GM12875 (cell line): ENCODE measurements around the gene PHF10.

Source experiments
- H3K4me3 ChIP-seq: one replicate; pipeline ENCODE4 v1.5.1; 2011; ENCODE audit warnings: low read depth, low read length, control low read depth
- TF ChIP-seq, protein P1 (sequence below): IDR thresholded peaks from 2 replicates; pipeline ENCODE4 v1.5.1; 2011; ENCODE audit warnings: low read depth, mild to moderate bottlenecking, control low read depth, inconsistent platforms, low read length, moderate library complexity, borderline replicate concordance; ENCODE audit not compliant: insufficient read depth

PHF10 gene

DNA sequence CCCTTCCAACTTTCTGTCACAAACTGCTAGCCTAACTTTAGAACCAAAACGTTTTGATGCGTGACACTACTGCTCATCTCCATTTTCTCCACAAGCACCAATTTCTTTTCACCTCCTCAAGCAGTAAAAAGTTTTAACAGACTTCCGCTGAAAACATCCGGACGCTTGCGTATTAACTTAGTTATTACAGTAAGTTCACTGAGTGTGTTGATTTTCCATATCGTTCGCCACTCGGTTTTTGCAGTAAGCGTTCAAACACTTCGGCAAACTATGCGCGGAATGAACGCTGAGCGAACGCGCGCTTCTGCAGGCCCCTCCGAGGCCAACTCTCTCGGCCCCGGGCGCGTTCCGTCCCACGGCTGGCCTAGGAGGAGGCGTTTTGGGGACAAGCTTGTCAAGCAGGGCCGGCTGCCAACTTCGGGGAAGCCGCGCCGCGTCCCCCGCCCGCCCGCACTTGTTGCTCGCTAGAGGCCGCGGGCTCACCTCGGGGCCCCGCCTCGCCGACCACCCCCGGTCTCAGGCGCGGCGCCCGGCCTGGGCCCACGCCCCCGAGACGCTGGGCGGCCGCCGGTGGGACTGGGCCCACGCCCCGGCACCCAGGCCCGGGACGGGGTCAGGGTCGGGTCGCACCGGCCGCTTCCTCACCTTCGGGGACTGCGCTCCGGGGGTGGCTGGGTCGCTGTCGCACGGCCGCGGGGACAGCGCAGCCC lies 945 bp downstream of the PHF10 start:
- H3K4me3 ChIP-seq, result peak overlapping the region; percentile 40
- TF ChIP-seq, protein P1, sequence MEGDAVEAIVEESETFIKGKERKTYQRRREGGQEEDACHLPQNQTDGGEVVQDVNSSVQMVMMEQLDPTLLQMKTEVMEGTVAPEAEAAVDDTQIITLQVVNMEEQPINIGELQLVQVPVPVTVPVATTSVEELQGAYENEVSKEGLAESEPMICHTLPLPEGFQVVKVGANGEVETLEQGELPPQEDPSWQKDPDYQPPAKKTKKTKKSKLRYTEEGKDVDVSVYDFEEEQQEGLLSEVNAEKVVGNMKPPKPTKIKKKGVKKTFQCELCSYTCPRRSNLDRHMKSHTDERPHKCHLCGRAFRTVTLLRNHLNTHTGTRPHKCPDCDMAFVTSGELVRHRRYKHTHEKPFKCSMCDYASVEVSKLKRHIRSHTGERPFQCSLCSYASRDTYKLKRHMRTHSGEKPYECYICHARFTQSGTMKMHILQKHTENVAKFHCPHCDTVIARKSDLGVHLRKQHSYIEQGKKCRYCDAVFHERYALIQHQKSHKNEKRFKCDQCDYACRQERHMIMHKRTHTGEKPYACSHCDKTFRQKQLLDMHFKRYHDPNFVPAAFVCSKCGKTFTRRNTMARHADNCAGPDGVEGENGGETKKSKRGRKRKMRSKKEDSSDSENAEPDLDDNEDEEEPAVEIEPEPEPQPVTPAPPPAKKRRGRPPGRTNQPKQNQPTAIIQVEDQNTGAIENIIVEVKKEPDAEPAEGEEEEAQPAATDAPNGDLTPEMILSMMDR, result no peak

- H3K4me3 ChIP-seq, result peak overlapping the region; percentile 40
- TF ChIP-seq, protein P1, result no peak
Measured at GRCh38 chr6:169722362-169723199, 1.7 kb downstream of the PHF10 start.

DNA sequence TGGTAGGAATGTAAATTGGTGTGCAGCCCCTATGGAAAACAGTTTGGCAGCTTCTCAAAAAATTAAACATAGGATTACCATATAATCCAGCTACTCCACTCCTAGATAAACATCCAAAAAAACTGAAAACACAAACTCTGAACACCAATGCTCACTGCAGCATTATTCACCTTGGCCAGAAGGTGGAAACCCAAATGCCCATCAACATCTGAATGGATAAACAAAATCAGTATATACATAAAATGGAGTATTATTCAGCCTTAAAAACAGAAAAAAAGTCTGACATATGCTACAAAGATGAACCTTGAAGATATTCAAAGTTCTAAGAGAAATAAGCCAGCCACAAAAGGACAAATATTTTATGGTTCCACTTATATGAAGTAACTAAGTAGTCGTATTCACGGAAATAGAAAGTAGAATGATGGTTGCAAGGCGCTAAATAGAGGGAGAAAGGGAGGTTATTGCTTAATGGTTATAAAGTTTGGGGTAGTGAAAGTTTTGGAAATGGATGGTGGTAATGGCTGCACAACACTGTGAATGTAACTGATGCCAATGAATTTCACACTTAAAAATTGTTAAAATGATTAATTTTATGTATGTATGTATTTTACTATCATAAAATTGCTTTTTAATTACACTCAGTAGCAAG lies 4.0 kb downstream of the PHF10 start:
- H3K4me3 ChIP-seq, result no peak overlapping the region
- TF ChIP-seq, protein P1, result 0 out of 2 replicates have a peak, but pooled peaks have one; percentile 8

GRCh38 chr6:169719117-169719516 lies 5.2 kb downstream of the PHF10 start:
- TF ChIP-seq, protein P1, result no peak
- no peak overlapping the region for H3K4me3 ChIP-seq

DNA sequence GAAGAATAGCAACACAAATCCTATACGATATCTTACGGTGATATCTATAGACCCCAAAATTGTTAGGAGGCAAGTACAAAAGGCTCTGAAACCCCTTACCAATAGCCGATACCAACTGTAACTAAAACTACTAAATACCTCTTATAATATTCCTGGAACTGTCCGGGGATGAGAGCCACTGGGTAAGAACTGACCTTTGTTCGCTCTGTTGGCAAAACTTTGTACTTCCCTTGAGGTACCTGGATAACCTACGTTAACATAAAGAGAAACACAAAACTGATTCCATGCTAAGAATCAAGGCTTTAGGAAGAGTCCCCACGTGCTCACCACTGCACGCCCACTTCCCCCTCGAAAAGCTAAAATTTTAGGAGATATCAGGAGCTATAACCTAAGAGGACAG lies 9.7 kb downstream of the PHF10 start:
- no peak overlapping the region for H3K4me3 ChIP-seq
- TF ChIP-seq, protein P1, result no peak

- no peak overlapping the region for H3K4me3 ChIP-seq
- TF ChIP-seq, protein P1, result no peak
Measured at GRCh38 chr6:169714178-169714577, 10.1 kb downstream of the PHF10 start.

- TF ChIP-seq, protein P1, result no peak
Measured at GRCh38 chr6:169710009-169710408, 14.3 kb downstream of the PHF10 start.

More at GRCh38 chr6:169710009-169710408, 14.3 kb downstream of the PHF10 start:
- no peak overlapping the region for H3K4me3 ChIP-seq
